DND-41 (cell line): ENCODE data around the gene PREP.

Experiments
- EZH2 ChIP-seq: IDR thresholded peaks from 3 replicates; pipeline ENCODE4 v1.6.1; 2012; ENCODE audit warnings: borderline replicate concordance, low read depth, mild to moderate bottlenecking, moderate library complexity, low read length, inconsistent platforms; ENCODE audit not compliant: severe bottlenecking
- TF ChIP-seq, protein P1 (sequence below): IDR thresholded peaks from 2 replicates; pipeline ENCODE4 v1.5.1; 2012; ENCODE audit warnings: borderline replicate concordance, low read length, moderate library complexity, mild to moderate bottlenecking; ENCODE audit not compliant: poor library complexity, severe bottlenecking; ENCODE audit errors: extremely low read depth

DNA sequence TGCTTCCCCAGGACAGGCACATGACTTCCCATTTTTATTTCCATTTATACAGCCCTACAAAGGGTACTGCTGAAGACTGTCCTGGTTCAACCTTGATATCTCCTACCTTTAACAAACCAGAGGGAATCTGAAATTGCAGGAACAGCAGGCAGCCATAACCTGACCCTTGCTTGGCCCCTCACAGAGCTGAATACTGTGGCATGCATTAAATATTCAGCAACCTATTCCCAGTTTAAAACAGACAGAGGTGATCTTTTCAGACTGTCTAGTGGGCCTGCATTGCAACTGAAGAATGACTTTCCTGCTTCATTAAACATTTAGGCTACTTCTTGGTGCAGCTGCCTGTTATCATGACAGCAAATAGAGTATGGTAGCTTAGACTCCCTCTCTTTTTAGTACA is 146.3 kb downstream of the PREP start:
- TF ChIP-seq, protein P1, sequence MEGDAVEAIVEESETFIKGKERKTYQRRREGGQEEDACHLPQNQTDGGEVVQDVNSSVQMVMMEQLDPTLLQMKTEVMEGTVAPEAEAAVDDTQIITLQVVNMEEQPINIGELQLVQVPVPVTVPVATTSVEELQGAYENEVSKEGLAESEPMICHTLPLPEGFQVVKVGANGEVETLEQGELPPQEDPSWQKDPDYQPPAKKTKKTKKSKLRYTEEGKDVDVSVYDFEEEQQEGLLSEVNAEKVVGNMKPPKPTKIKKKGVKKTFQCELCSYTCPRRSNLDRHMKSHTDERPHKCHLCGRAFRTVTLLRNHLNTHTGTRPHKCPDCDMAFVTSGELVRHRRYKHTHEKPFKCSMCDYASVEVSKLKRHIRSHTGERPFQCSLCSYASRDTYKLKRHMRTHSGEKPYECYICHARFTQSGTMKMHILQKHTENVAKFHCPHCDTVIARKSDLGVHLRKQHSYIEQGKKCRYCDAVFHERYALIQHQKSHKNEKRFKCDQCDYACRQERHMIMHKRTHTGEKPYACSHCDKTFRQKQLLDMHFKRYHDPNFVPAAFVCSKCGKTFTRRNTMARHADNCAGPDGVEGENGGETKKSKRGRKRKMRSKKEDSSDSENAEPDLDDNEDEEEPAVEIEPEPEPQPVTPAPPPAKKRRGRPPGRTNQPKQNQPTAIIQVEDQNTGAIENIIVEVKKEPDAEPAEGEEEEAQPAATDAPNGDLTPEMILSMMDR = no peak
- TF ChIP-seq EZH2 = no peak
